Umbilical cord (tissue), 2 donors: Measurements from ENCODE around the gene ENTPD1. TPM values are rescaled to one million over a fixed set of nuclear protein-coding genes. Genes with fewer than 3 reads are reported as not detected.
A peak's percentile ranks its signal among the peaks of the same experiment; 100 is the strongest.
"Not testable (repeated sequence)": the region's sequence is repeated elsewhere in the genome, so short reads cannot be mapped to it uniquely, and the experiment has no call there.

Experiments used
- DNase-seq: peaks from one replicate; pipeline ENCODE4 v3.0.0-alpha.2; 2015; ENCODE audit warnings: low spot score
- total RNA-seq: library from RNA; depleted of rRNA; stranded (reverse); fragments of >200 nt; gene quantifications from one replicate; pipeline ENCODE4 v1.2.3, GENCODE V29; 2014; ENCODE audit warnings: low replicate concordance; ENCODE audit not compliant: insufficient read depth

ENTPD1 gene
- total RNA-seq, 1 donor from 2014 or later, result 141 TPM

GRCh38 chr10:95794195-95794594 lies 38.2 kb downstream of the ENTPD1 start:
- no peak for DNase-seq

DNA sequence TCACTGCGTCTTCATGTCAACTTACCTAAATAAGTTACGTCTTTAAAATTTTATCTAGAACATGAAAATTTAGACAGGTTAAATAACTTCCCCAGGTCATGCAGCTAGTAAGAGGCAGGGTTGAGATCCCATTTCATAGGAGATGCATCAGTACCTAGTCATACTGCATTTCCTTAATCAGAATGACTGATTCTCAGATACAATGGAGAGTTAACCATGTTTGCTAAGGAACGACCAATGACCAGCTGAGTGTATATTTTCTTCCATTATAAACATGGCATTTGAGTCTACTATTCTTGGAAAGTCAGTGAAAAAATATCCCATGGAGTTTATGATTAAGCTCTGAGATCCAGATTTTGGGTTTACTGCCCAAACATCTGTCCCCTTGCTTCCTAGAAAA lies 39.6 kb downstream of the ENTPD1 start:
- no peak for DNase-seq

- no peak for DNase-seq
These were observed 40.5 kb downstream of the ENTPD1 start for GRCh38 chr10:95796504-95796903.

DNA sequence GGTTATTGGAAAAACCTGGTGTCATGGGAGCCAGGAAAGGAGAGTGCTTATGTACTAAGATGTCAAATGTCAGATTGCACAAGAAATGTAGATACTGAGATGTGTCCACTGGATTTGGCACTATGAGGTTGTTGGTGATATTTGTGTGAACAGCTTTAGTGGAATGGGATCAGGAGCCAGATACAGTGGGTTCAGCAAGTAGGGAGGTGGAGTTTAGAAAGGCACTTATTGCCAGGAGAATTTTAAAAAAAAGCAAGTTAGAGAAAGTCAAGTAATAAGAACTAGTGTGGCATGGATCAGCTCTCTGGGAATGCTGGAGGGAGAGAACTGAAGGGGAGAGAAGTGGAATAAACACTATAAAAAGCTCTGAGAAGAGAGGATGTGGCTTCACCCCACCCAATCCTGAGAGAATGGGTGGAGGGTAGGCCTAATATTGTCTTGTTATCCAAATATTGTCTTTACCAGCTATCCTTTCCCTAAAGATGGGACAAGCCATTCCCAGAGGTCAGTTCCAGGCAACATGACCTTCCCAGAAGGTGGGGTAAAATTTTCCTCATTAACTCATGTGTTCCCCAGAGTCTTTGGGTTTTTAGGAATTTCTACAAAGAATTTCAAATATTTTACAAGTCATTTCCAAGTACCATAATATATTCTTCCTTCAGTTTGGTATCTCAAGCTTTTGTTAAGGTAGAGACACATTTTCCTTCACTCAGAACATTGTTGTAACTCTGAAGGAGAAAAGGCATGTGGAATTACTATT lies 42.3 kb downstream of the ENTPD1 start:
- DNase-seq, result no peak

DNA sequence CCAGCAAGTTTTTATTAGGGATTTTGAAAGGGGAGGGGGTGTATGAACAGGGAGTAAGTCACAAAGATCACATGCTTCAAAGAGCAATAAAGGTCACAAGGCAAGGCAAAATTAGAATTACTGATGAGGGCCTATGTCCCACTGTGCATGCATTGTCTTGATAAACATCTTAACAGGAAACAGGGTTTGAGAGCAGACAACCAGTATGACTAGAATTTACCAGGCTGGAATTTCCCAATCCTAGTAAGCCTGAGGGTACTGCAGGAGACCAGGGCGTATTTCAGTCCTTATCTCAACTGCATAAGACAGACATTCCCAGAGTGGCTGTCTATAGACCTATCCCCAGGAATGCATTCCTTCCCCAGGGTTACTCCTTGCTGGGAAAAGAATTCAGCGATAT lies 44.3 kb downstream of the ENTPD1 start:
- not testable (repeated sequence) for DNase-seq

GRCh38 chr10:95806687-95807380 lies 50.9 kb downstream of the ENTPD1 start:
- not testable (repeated sequence) for DNase-seq

DNA sequence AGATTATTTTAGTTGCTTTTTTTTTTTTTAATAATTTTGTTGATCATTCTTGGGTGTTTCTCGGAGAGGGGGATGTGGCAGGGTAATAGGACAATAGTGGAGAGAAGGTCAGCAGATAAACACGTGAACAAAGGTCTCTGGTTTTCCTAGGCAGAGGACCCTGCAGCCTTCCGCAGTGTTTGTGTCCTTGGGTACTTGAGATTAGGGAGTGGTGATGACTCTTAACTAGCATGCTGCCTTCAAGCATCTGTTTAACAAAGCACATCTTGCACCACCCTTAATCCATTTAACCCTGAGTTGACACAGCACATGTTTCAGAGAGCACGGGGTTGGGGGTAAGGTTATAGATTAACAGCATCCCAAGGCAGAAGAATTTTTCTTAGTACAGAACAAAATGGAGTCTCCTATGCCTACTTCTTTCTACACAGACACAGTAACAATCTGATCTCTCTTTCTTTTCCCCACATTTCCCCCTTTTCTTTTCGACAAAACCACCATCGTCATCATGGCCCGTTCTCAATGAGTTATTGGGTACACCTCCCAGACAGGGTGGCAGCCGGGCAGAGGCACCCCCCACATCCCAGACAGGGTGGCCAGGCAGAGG lies 52.8 kb downstream of the ENTPD1 start:
- DNase-seq, result not testable (repeated sequence)

- no peak for DNase-seq
These were observed 53.6 kb downstream of the ENTPD1 start for GRCh38 chr10:95809370-95810197.

GRCh38 chr10:95810198-95810976 lies 54.4 kb downstream of the ENTPD1 start:
- DNase-seq, result no peak

DNA sequence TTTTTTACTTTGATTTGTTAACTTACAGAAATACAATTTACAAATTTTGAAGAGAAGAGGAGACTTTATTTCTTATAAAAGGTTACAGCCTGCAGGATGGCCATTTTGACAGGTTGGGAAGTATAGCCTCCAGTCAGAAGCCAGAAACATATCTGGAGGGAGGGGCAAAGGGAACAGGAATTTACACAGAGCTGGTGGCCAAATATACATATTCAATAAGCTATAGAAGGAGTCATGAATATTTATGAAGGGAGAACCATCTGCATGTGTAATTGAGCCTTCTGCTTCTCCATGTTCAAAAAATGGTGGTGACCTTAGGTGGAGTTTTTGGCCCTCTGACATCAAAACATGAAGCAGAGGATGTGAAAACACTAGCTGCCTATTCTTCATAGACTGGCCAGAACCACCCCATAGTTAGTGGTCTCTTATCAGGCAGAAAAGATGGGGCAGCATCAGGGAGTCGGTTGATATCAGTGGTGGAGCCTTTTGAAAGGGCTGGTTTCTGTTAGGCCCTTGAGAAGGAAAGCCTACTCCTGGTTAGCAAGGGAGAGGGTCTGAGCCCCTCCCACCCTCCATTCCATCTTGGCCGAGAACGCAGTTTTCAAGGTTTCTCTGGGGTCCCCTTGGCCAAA lies 57.2 kb downstream of the ENTPD1 start:
- no peak for DNase-seq

- peak; percentile 16 for DNase-seq
These were observed 58.2 kb downstream of the ENTPD1 start for GRCh38 chr10:95814011-95814727.

- DNase-seq, result no peak
These were observed 59.2 kb downstream of the ENTPD1 start for GRCh38 chr10:95815133-95815532.

GRCh38 chr10:95815701-95816240 lies 59.8 kb downstream of the ENTPD1 start:
- DNase-seq, result no peak

DNA sequence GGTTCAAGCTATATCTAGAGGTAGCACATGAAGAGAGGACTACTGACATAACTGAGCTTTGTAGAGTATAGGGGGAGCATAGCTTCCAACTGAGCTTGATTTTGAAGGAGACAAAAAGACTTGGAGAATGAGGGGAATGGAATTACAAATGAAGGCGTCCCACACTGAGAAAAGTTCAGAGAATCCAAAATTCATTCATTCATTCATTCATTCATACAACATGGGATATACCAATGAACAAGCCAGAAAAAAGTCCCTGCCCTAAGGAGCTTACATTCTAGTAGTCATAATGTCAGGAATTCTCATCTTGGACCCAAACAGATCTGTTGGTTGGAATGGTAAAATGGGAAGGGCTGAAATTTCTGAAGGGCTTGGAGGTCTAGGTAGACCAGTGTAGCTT lies 62.0 kb downstream of the ENTPD1 start:
- DNase-seq, result no peak

DNA sequence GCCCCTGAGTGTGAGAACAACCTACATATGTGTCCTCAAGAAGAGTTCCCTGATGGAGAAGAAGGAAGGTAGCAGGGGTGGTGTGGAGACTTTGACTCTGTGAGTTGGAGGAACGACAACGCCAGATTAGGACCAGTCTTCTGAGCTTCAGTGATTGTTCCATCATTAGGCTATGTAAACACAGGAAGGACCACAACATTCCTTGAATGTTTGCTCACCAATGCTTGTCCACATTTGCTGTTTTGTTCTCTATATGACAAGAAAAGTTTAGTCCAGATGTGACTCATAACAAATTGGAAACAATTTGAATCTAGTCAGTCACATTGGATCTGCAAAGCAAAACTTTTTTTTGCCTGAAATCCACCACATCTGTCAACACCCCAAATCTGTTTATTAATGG lies 62.7 kb downstream of the ENTPD1 start:
- no peak for DNase-seq

GRCh38 chr10:95819620-95820329 lies 63.8 kb downstream of the ENTPD1 start:
- no peak for DNase-seq

GRCh38 chr10:95820363-95820762 lies 64.4 kb downstream of the ENTPD1 start:
- DNase-seq, result no peak

GRCh38 chr10:95821720-95822119 lies 65.8 kb downstream of the ENTPD1 start:
- no peak for DNase-seq

GRCh38 chr10:95830044-95830443 lies 74.1 kb downstream of the ENTPD1 start:
- DNase-seq, result no peak
